HCT116 (cell line): Measurements from ENCODE around the gene HERC2. TPM values are rescaled to one million over a fixed set of nuclear protein-coding genes. Genes with fewer than 3 reads are reported as not detected.

Source experiments
- ATAC-seq: fragments of 200-7000 bp; cut with Tn5 transposase; 2 replicates; pipeline ENCODE4 v1.9.1; 2020; ENCODE audit warnings: mild to moderate bottlenecking, moderate library complexity
- BruUV-seq: library from RNA; stranded (reverse); fragments of 400-500 nt; replicated peaks from 2 replicates; lab custom pipeline; 2021; lab: Mats Ljungman, UMichigan
- CTCF ChIA-PET: fragments of 300-600 bp; sonication (Branson Sonifier 250); formaldehyde crosslinking; loops from one replicate; lab custom pipeline; 2021; ENCODE audit warnings: antibody characterized with exemption; lab: Charles Lee
- POLR2A ChIA-PET: fragments of 300-600, 350-600 bp; sonication (Branson Sonifier 250); formaldehyde crosslinking; loops from one replicate; lab custom pipeline; 2021; ENCODE audit warnings: antibody characterized with exemption; lab: Charles Lee
- RAD21 ChIA-PET, 2 experiments: fragments of 300-600 bp; sonication (Branson Sonifier 250); formaldehyde crosslinking; loops; one replicate each; lab custom pipeline; 2023; ENCODE audit warnings: low total read pairs in 2 of 2; ENCODE audit not compliant: uncharacterized antibody in 2 of 2, unreplicated experiment in 2 of 2, low non-redundant PET in 1 of 2; lab: Charles Lee
- DNase-seq: peaks from one replicate; pipeline ENCODE4 v3.0.0-alpha.2; 2010; ENCODE audit warnings: low read depth, low spot score
- H2AFZ ChIP-seq: fragments of 200-600 bp; shearing (Covaris generic), sonication (generic); 2 replicates; pipeline ENCODE4 v1.6.1; 2017; ENCODE audit warnings: low read depth, mixed run types, mixed read lengths, antibody characterized with exemption, low read length; ENCODE audit not compliant: poor library complexity, severe bottlenecking
- H3K27ac ChIP-seq: 2 replicates; pipeline ENCODE4 v1.5.1; 2012; ENCODE audit warnings: low read depth, low read length
- H3K27me3 ChIP-seq: fragments of 200-600 bp; sonication (generic); 2 replicates; pipeline ENCODE4 v1.6.1; 2016; ENCODE audit warnings: mixed run types, low read length, mixed read lengths; ENCODE audit not compliant: insufficient read depth
- H3K36me3 ChIP-seq, 2 experiments: fragments of 200-500 bp in 1 of 2; fragments of 200-600 bp in 1 of 2; sonication (Bioruptor generic) in 1 of 2; sonication (generic) in 1 of 2; 2 replicates each; pipeline versions ENCODE4 v1.5.1 to v1.6.1; 2014 to 2016; ENCODE audit warnings: low read length in 2 of 2, inconsistent platforms in 1 of 2, mixed read lengths in 1 of 2, mixed run types in 1 of 2; ENCODE audit not compliant: insufficient read depth in 2 of 2, control insufficient read depth in 1 of 2
- H3K4me1 ChIP-seq, 2 experiments: fragments of 200-600 bp in 1 of 2; sonication (generic) in 1 of 2; 2 replicates each; pipeline versions ENCODE4 v1.5.1 to v1.6.1; 2012 to 2017; ENCODE audit warnings: low read length in 2 of 2, inconsistent platforms in 1 of 2, mild to moderate bottlenecking in 1 of 2, mixed read lengths in 1 of 2, mixed run types in 1 of 2, moderate library complexity in 1 of 2; ENCODE audit not compliant: insufficient read depth in 2 of 2, control insufficient read depth in 1 of 2
- H3K4me2 ChIP-seq: fragments of 200-600 bp; sonication (generic); 2 replicates; pipeline ENCODE4 v1.6.1; 2017; ENCODE audit warnings: mixed run types, low read length, mixed read lengths
- H3K4me3 ChIP-seq, 2 experiments: fragments of 200-600 bp in 1 of 2; sonication (generic) in 1 of 2; replicated peaks in 1 of 2; 2 replicates each; pipeline ENCODE4 v1.5.1; 2011 to 2016; ENCODE audit warnings: low read length in 2 of 2, control low read depth in 1 of 2, low read depth in 1 of 2, mild to moderate bottlenecking in 1 of 2, mixed read lengths in 1 of 2, mixed run types in 1 of 2
- H3K79me2 ChIP-seq: fragments of 200-600 bp; sonication (generic); 2 replicates; pipeline ENCODE4 v1.6.1; 2017; ENCODE audit warnings: mild to moderate bottlenecking, mixed run types, low read length, moderate library complexity, mixed read lengths; ENCODE audit not compliant: insufficient read depth
- H3K9ac ChIP-seq: fragments of 200-600 bp; sonication (generic); 2 replicates; pipeline ENCODE4 v1.6.1; 2016; ENCODE audit warnings: low read length, mixed read lengths
- H3K9me2 ChIP-seq: fragments of 200-600 bp; sonication (generic), shearing (Covaris generic); 2 replicates; pipeline ENCODE4 v1.6.1; 2017; ENCODE audit warnings: mixed run types, mild to moderate bottlenecking, moderate library complexity; ENCODE audit not compliant: insufficient read depth
- H3K9me3 ChIP-seq, 2 experiments: fragments of 200-500 bp in 1 of 2; fragments of 200-600 bp in 1 of 2; sonication (Bioruptor generic) in 1 of 2; sonication (generic) in 1 of 2; 2 replicates each; pipeline ENCODE4 v1.6.1; 2014 to 2017; ENCODE audit warnings: low read length in 2 of 2, mixed read lengths in 2 of 2, inconsistent platforms in 1 of 2, low read depth in 1 of 2, mild to moderate bottlenecking in 1 of 2, mixed run types in 1 of 2, moderate library complexity in 1 of 2; ENCODE audit not compliant: control insufficient read depth in 1 of 2, insufficient read depth in 1 of 2
- H4K20me1 ChIP-seq: fragments of 200-600 bp; sonication (generic), shearing (Covaris generic); 2 replicates; pipeline ENCODE4 v1.6.1; 2017; ENCODE audit warnings: mixed run types, mild to moderate bottlenecking, moderate library complexity; ENCODE audit not compliant: insufficient read depth
- ELF1 ChIP-seq: IDR thresholded peaks from 2 replicates; pipeline ENCODE4 v1.6.1; 2012; ENCODE audit warnings: low read depth, borderline replicate concordance
- EZH2 ChIP-seq: fragments of 200-600 bp; sonication (generic); IDR thresholded peaks from 2 replicates; pipeline ENCODE4 v1.6.1; 2017; ENCODE audit warnings: antibody characterized with exemption, mixed run types
- EZH2phosphoT487 ChIP-seq: fragments of 200-600 bp; IDR thresholded peaks from 2 replicates; pipeline ENCODE4 v1.6.1; 2018; ENCODE audit warnings: antibody characterized with exemption, borderline replicate concordance
- MAX ChIP-seq: IDR thresholded peaks from 2 replicates; pipeline ENCODE4 v1.6.1; 2012
- POLR2AphosphoS5 ChIP-seq: IDR thresholded peaks from 2 replicates; pipeline ENCODE4 v1.6.1; 2011; ENCODE audit warnings: mild to moderate bottlenecking, low read depth, low read length, moderate library complexity
- RAD21 ChIP-seq: IDR thresholded peaks from 2 replicates; pipeline ENCODE4 v1.6.1; 2012; ENCODE audit warnings: low read depth, mild to moderate bottlenecking
- REST ChIP-seq: IDR thresholded peaks from 2 replicates; pipeline ENCODE4 v1.6.1; 2012; ENCODE audit warnings: low read depth
- SP1 ChIP-seq: IDR thresholded peaks from 2 replicates; pipeline ENCODE4 v1.6.1; 2012; ENCODE audit warnings: low read depth
- SRF ChIP-seq: IDR thresholded peaks from 2 replicates; pipeline ENCODE4 v1.6.1; 2012; ENCODE audit warnings: low read depth
- TCF7L2 ChIP-seq: IDR thresholded peaks from 2 replicates; pipeline ENCODE4 v1.7.0; 2011; ENCODE audit warnings: borderline replicate concordance, inconsistent platforms; ENCODE audit not compliant: insufficient read depth, insufficient read length; ENCODE audit errors: extremely low read depth
- intact Hi-C: fragments of 100-400 bp; cut with micrococcal nuclease; formaldehyde crosslinking; loops from 2 replicates; pipeline ENCODE4 v1.10.0; 2022
- total RNA-seq: library from RNA; stranded (reverse); gene quantifications from one replicate; pipeline ENCODE4 v1.2.1, GENCODE V29; 2021; ENCODE audit not compliant: unreplicated experiment
- TF ChIP-seq, protein P1 (sequence below), 3 experiments: fragments of 200-600 bp in 1 of 3; sonication (generic) in 1 of 3; IDR thresholded peaks in 2 of 3; conservative IDR thresholded peaks in 1 of 3; 2 replicates each; pipeline ENCODE4 v1.5.1; 2012 to 2017; ENCODE audit warnings: low read depth in 2 of 3, low read length in 2 of 3, antibody characterized with exemption in 1 of 3, borderline replicate concordance in 1 of 3, control low read depth in 1 of 3, mild to moderate bottlenecking in 1 of 3, mixed read lengths in 1 of 3, mixed run types in 1 of 3, moderate library complexity in 1 of 3; ENCODE audit not compliant: insufficient read depth in 1 of 3
- TF ChIP-seq, protein P2 (sequence below): IDR thresholded peaks from 2 replicates; pipeline ENCODE4 v1.6.1; 2012

Gene HERC2
- total RNA-seq, 1 experiment from 2014 or later, result 55.5 TPM

DNA sequence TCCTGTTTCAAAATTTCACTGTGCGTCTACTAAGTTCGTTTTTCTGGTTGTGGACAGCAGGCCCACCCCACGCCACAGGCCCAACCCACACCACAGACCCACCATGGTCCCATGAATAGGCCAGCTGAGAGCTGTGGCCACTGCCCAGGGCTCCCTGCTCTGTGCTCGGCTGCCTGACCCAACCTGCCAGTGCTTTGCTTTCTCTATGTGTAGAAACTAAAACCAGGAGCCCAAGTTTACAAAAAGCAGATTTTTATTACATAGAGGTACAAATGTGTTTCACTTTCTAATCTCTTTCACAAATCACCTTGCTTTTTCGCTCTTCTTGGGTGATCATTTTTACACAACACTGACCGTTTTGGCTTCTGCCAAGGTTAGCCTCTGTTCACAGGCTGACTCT lies 69.1 kb downstream of the HERC2 start:
- DNase-seq (no peak), ATAC-seq (no peak)
- intact Hi-C loops, result no loop called here
- no peaks in the 10 kb centered on the region for H4K20me1 ChIP-seq
- no peak overlapping the region for H3K4me2 ChIP-seq
- TF ChIP-seq, protein P1, sequence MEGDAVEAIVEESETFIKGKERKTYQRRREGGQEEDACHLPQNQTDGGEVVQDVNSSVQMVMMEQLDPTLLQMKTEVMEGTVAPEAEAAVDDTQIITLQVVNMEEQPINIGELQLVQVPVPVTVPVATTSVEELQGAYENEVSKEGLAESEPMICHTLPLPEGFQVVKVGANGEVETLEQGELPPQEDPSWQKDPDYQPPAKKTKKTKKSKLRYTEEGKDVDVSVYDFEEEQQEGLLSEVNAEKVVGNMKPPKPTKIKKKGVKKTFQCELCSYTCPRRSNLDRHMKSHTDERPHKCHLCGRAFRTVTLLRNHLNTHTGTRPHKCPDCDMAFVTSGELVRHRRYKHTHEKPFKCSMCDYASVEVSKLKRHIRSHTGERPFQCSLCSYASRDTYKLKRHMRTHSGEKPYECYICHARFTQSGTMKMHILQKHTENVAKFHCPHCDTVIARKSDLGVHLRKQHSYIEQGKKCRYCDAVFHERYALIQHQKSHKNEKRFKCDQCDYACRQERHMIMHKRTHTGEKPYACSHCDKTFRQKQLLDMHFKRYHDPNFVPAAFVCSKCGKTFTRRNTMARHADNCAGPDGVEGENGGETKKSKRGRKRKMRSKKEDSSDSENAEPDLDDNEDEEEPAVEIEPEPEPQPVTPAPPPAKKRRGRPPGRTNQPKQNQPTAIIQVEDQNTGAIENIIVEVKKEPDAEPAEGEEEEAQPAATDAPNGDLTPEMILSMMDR (IDR thresholded peaks at IDR 0.05 in 2 of 3, conservative IDR thresholded peaks at IDR 0.05 in 1 of 3; ENCODE audit: borderline replicate concordance in 1 of 3, insufficient read depth in 1 of 3, low read depth in 2 of 3, low read length in 2 of 3), result no peak
- TF ChIP-seq, protein P2, sequence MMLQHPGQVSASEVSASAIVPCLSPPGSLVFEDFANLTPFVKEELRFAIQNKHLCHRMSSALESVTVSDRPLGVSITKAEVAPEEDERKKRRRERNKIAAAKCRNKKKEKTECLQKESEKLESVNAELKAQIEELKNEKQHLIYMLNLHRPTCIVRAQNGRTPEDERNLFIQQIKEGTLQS, result no peak
- TF ChIP-seq SP1, result no peak
- TF ChIP-seq POLR2AphosphoS5, result no peak
- TF ChIP-seq SRF, result no peak
- TF ChIP-seq TCF7L2, result no peak
- TF ChIP-seq EZH2phosphoT487, result no peak
- peaks cover 7 to 16% of the 10 kb centered on the region in 2 experiments for H3K36me3 ChIP-seq
- ChIA-PET RAD21 (no interaction called here), CTCF (no interaction called here), POLR2A (no interaction called here)
- BruUV-seq, result no TSS peak
- H3K9me2 ChIP-seq, result no peaks in the 10 kb centered on the region
- H3K4me1 ChIP-seq, result no peaks in the 10 kb centered on the region
- H3K9me3 ChIP-seq, result no peaks in the 10 kb centered on the region
- peaks cover 9% of the 10 kb centered on the region; the same call in 1 of the 2 replicates for H3K79me2 ChIP-seq
- no peak overlapping the region for H2AFZ ChIP-seq
- H3K27ac ChIP-seq, result no peak overlapping the region
- H3K9ac ChIP-seq, result no peak overlapping the region
- H3K27me3 ChIP-seq, result no peaks in the 10 kb centered on the region
- no peak overlapping the region for H3K4me3 ChIP-seq

GRCh38 chr15:28246605-28247004 lies 75.4 kb downstream of the HERC2 start:
- Histone ChIP-seq H2AFZ (no peak overlapping the region), H3K4me1 (no peaks in the 10 kb centered on the region), H3K36me3 (peaks cover 18 to 20% of the 10 kb centered on the region in 2 experiments; a peak in 3 of 4 replicates), H3K27ac (no peak overlapping the region), H3K9ac (no peak overlapping the region), H4K20me1 (no peaks in the 10 kb centered on the region), H3K27me3 (no peaks in the 10 kb centered on the region), H3K4me3 (no peak overlapping the region), H3K9me2 (no peaks in the 10 kb centered on the region), H3K9me3 (no peaks in the 10 kb centered on the region), H3K79me2 (no peaks in the 10 kb centered on the region), H3K4me2 (no peak overlapping the region)
- no TSS peak for BruUV-seq
- DNase-seq (no peak), ATAC-seq (no peak)
- ChIA-PET RAD21 (no interaction called here), POLR2A (no interaction called here), CTCF (no interaction called here)
- intact Hi-C loops, result no loop called here
- TF ChIP-seq, protein P2, result no peak
- TF ChIP-seq RAD21, result no peak
- TF ChIP-seq POLR2AphosphoS5, result no peak
- TF ChIP-seq REST, result no peak
- TF ChIP-seq TCF7L2, result no peak
- TF ChIP-seq EZH2, result no peak
- no peak for TF ChIP-seq MAX
- no peak for TF ChIP-seq SP1
- TF ChIP-seq ELF1, result no peak
